Breast epithelium (tissue), 3 donors: ENCODE results near the gene TSEN54.

Experiments used
- CTCF ChIP-seq, 3 donors: fragments of 450-650 bp; IDR thresholded peaks; one replicate each; pipeline ENCODE4 v1.5.1; 2016 to 2017; ENCODE audit warnings: antibody characterized with exemption in 3 of 3, mild to moderate bottlenecking in 3 of 3, moderate library complexity in 3 of 3
- POLR2A ChIP-seq: fragments of 450-650 bp; IDR thresholded peaks from one replicate; pipeline ENCODE4 v1.6.1; 2016; ENCODE audit warnings: antibody characterized with exemption, mild to moderate bottlenecking, moderate library complexity
- POLR2AphosphoS5 ChIP-seq, 3 donors: sonication (generic); formaldehyde crosslinking; IDR thresholded peaks; one replicate each; pipeline ENCODE4 v1.6.1; 2017; ENCODE audit warnings: antibody characterized with exemption in 3 of 3

DNA sequence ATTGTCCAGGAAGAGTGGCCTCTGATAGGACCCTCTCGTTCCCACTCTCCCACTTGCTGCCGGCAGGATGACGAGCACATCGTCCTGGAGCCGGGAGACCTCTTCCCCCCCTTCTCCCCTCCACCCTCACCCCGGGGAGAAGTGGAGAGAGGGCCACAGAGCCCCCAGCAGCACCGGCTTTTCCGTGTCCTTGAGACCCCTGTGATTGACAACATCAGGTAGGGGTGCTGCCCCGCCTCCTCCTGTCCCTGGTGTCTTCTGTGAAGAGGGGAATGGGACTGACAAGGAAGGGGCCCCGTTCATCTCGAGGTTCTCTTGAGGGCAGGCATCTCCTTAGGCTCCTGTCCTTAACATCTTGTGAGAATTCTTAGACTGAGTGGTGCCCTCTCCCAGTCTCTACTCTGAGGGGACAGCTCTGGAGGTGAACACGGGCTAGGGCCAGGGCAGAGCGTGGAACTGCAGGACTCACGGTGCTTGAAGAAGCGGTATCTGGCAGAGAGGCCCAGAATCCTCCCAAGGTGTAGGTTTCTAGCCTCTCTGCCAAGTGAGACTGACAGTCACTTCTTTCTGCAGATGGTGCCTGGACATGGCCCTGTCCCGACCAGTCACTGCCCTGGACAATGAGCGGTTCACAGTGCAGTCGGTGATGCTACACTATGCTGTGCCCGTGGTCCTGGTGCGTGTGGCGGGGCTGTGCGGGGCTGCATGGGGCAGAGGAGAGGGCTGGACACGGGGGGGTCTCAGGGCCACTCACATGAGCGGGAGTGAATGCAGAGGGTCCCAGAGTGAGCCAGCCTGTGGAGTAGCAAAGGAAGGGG, 27.4 kb upstream of the TSEN54 start:
- no peak for TF ChIP-seq CTCF (IDR thresholded peaks at IDR 0.05)
- TF ChIP-seq POLR2A, result no peak
- no peak for TF ChIP-seq POLR2AphosphoS5 (IDR thresholded peaks at IDR 0.05)
